Measurements from ENCODE around the gene AP4M1.
A peak's percentile ranks its signal among the peaks of the same experiment; 100 is the strongest.

Gene AP4M1

DNA sequence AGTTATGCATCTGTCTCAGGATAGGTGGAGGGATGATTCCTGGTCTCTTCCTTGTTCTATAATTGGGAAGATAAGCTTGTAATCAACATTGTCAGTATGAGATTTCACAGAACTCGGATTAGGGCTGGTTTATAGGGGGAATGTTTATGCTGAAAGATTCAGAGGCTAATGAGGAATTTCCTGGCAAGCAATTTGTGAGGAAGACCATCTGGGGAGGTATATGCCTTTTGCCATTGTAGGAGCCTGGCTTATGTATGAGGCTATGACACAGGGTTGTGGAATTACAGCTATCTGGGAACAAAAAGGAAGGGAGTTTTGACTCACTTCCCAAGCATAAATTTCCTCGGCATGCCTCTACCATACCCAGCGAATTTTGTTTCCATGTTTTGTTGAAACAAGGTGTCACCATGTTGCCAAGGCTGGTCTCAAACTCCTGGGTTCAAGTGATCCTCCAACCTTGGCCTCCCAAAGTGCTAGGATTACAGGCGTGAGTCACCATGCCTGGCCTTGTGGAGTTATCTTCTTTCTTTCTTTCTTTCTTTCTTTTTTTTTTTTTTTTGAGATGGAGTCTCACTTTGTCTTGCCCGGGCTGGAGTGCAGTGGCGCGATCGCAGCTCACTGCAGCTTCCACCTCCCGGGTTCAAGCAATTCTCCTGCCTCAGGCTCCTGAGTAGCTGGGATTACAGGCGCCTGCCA is 14.2 kb upstream of the AP4M1 start:
- no peak for DNase-seq

DNA sequence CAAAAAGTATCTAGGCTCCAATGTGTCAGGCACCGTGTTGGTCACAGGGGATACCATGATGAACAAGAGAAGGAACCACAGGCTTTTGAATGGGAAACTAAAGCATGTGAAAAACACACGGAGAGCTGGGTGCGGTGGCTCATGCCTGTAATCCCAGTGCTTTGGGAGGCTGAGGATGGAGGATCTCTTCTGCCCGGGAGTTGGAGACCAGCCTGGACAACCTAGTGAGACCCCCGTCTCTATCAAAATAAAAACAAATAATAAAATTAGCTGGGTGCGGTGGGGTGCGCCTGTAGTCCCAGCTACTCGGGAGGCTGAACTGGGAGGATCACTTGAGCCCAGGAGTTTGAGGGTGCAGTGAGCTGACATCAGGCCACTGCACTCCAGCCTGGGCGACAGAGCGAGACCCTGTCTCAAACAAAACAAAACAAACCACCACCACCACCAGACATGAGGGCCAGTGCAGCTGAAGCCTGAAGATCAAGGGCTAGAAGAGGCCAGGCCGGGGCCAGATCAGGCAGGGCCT is 13.3 kb upstream of the AP4M1 start:
- no peak for DNase-seq

GRCh38 chr7:100088621-100089457 is 12.6 kb upstream of the AP4M1 start, which contains the start of gene COPS6:
COPS6 (plus strand) TSS chr7:100088969; CDS start chr7:100088991, 22 bp downstream.
- DNase-seq = peak; percentile 29 to 87 (median 65)

DNA sequence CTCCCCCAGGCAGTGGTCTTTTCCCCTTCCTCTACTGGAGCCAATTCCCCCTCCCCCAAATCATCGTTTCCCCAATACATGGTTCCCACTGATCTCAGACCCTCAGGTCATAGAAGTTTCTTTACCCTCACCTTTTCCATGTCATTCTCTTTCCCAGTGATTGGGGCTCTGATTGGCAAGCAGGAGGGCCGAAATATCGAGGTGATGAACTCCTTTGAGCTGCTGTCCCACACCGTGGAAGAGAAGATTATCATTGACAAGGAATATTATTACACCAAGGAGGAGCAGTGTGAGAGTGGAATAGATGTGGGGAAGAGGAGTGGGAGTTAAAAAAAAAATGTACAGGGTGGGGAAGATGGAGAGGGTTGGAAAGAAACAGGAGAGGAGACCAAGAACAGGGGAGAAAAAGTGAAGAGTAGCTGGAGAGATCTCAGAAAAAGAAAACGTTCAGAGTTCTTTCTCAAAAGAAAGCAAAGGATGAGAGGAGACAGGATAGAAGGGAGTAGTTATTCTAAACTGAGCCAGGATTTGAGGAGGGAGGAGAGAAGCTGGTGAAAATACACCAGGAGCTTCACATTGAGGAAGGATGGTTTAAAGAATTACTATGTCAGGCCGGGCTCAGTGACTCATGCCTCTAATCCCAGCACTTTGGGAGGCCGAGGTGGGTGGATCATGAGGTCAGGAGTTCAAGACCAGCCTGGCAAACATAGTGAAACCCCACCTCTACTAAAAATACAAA is 11.8 kb upstream of the AP4M1 start:
- no peak for DNase-seq

DNA sequence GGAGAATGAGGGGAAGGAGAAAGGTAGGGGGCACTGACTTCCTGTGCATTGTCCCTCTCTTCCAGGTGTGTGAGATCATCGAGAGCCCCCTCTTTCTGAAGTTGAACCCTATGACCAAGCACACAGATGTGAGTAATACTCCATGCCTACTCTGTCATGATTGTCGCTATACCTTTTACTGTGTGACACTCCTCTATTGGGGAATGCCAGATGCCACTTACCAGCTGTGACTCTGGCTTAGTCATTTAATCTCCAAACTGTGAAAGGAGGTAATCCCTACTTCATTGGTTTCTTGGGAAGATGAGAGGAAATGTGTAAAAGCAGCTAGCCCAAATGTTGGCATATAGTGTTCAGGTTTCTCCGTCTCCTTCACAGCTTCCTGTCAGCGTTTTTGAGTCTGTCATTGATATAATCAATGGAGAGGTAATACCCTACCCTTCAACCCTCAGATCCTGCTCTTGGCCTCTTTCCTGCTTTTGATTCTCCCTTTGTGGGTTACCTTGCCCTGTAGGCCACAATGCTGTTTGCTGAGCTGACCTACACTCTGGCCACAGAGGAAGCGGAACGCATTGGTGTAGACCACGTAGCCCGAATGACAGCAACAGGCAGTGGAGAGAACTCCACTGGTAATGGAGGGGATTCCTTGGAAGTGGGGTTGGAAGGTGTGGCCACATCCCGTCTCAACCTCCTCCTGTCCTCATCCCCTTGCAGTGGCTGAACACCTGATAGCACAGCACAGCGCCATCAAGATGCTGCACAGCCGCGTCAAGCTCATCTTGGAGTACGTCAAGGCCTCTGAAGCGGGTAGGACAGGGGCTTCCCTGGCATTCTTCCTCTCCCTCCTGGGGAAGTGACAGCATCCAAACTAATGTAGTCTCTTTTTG is 10.7 kb upstream of the AP4M1 start:
- no peak for DNase-seq

DNA sequence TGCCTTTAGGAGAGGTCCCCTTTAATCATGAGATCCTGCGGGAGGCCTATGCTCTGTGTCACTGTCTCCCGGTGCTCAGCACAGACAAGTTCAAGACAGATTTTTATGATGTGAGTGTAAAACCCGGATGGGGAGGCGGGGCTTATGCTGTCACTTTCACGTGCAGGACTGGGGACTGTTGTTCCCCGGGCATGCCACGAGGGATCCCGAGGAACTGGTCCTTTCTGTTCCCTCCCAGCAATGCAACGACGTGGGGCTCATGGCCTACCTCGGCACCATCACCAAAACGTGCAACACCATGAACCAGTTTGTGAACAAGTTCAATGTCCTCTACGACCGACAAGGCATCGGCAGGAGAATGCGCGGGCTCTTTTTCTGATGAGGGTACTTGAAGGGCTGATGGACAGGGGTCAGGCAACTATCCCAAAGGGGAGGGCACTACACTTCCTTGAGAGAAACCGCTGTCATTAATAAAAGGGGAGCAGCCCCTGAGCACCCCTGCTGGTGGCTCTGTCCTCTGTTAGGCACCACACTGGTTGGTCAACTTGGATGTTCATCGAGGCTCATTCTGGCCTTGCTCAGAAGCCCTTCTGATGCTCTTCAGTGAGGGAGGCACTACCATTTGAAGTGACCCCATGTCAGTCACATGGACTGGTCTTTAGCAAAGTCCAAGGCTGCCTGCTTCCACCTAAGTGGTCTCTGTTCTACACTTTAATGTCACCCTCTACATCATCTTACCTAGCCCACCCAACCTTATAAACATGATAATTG is 9.8 kb upstream of the AP4M1 start:
- no peak for DNase-seq

- DNase-seq = no peak
Measured at GRCh38 chr7:100093054-100093453, 8.4 kb upstream of the AP4M1 start.

- DNase-seq = no peak
Measured at GRCh38 chr7:100093498-100093897, 7.9 kb upstream of the AP4M1 start.

- no peak for DNase-seq
Measured at GRCh38 chr7:100093925-100094486, 7.4 kb upstream of the AP4M1 start.

- DNase-seq = no peak
Measured at GRCh38 chr7:100095289-100095688, 6.2 kb upstream of the AP4M1 start.

DNA sequence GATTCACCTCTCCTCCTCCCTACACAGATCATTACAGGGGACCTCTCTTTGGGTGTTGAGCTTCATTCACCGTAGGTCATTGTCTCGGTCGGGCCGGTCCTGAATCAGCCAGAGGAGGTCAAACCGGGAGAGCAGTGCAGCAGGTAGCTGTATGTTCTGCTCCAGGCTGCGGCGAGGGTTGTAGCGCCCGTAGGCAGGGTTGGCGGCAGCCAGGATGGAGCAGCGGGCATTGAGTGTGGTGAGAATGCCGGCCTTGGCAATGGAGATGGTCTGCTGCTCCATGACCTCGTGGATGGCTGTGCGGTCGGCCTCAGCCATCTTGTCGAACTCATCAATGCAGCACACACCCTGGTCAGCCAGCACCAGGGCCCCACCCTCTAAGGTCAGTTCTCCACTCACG is 5.7 kb upstream of the AP4M1 start:
- DNase-seq = no peak

GRCh38 chr7:100098913-100099312 is 2.5 kb upstream of the AP4M1 start:
- no peak for DNase-seq

GRCh38 chr7:100099452-100099851 is 2.0 kb upstream of the AP4M1 start:
- no peak for DNase-seq

- peak; percentile 62 to 93 (median 86) for DNase-seq
Measured at GRCh38 chr7:100100420-100101015, 925 bp upstream of the AP4M1 start.

- DNase-seq = no peak
Measured at GRCh38 chr7:100102950-100103840, 1.8 kb downstream of the AP4M1 start.

DNA sequence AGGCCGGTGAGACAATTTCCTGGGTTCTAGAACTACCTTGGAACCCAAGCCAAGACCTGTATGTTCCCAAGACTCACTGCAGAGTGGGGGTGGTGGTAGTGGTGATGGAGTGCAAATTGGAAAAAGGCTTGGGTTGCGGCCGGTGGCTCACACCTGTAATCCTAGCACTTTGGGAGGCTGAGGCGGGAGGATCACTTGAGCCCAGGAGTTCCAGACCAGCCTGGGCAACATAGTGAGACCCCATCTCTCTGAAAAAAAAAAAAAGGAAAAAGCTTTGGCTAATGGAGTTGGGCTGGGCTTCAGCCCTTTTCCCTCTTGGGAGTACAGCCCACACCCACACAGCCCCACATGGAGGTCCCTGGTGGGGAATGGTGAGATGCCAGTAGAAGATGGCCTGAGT is 4.1 kb downstream of the AP4M1 start:
- no peak for DNase-seq

DNA sequence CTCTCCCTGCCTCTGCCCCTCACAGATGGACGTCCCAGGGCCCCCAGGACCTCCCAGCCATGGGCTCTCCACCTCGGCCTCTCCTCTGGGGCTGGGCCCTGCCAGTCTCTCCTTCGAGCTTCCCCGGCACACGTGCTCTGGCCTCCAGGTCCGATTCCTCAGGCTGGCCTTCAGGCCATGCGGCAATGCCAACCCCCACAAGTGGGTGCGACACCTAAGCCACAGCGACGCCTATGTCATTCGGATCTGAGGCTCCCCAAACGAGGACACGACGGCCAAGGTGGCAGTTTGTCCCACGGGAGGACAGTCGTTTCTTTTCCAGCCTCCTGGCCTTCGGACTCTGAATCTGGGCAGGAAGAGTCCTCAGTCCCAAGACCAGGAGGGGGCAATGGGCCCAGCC is 5.2 kb downstream of the AP4M1 start:
- DNase-seq = no peak

DNA sequence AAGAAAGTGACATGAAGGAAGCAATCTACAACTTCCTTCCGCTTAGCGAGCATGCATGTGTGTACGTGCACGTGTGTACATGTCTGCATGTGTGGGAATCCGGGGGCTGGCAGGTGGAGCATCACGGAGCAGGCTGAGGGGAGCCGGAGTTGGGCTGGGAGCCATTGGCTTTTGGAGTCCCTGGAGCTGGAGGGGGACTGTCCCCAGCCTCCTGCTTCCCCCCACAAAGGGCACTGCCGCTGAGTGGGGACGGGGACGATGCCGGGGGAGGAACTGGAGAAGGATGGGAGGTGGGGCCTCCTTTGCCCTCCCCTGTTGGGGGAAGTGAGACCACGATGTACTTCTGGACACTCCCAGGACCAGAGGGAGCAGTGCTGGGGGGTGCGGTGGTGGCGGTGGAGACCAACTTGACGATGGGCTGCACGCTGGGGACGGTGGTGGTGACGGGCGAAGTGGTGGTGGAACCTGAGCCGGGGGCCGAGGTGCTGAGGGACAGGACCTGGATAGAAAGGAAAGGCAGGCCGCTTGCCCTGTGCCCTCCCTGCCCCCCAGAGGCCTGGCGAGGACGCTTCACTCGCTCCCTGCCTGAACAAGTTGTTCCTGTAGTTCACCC is 5.8 kb downstream of the AP4M1 start:
- DNase-seq = peak in 7 of 51 donors; percentile 2 to 22 (median 7)

Data from hypothalamus (tissue), 51 donors.